GM18861 (cell line): ENCODE data around the gene NPAS2.

ENCODE experiments used
- ATAC-seq: cut with Tn5 transposase; IDR thresholded peaks from one replicate; pipeline ENCODE4 v1.9.1; 2021; ENCODE audit not compliant: unreplicated experiment

NPAS2 gene

DNA sequence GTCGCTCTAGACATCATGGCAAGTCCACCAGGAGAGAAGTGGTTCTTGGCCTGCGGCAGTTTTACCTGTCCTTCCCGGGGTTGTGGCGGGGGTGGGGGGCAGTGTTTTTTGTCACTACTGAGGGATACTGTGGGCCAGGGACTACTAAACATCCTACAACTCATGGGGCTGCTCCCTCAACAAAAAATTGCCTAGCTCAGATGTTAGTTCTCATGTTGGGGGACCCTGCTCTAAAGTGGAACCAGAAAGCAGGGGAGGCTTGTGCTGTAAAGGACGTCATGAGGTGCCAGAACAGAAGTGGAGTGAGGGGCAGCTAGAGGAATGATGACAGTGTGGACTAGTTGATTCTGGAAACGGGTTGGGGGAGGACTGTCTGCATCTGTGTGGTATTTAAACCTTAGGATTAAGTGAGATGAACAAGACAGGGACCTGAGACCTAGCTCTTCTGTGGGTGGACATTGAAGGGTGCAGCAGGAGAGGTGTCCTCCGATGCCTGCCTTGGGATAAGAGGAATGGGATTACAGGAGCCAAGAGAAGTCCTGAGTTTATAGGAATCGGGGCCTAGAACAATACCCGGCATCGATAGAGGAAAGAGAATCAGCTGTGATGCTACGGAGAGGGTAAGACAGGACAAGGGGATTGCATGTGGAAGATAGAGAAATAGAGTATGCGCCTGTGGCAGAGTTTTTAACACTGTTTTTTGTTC, 184.8 kb downstream of the NPAS2 start:
- ATAC-seq = no peak

DNA sequence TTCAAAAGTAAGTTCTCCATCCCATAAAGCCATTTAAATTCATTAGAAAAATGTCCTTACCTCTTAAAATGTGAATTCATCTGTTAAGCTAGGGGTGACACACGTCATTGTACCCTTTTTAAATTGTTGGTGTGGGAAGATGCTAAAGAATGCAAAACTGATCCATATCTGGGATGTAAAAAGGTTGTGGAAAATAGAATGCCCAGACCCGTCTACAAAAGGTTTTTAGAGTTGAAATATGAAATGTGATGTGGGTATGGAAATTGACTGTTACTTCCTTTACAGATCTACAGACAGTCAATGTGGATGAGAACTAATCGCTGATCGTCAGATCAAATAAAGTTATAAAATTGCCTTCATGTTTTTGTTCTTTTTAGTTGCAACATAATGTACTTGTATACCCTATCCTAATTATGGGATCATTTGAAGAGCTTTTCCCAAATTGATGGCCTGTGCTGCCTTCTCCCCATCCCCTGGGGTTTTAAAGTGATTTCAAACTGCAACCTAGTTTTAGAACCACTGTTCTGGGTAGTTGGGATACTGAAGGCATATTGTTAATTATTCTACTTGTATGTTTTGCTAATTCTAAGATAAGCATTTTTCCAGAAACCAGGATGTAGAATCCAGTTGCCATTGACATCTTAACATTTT, 186.3 kb downstream of the NPAS2 start:
- ATAC-seq = no peak

DNA sequence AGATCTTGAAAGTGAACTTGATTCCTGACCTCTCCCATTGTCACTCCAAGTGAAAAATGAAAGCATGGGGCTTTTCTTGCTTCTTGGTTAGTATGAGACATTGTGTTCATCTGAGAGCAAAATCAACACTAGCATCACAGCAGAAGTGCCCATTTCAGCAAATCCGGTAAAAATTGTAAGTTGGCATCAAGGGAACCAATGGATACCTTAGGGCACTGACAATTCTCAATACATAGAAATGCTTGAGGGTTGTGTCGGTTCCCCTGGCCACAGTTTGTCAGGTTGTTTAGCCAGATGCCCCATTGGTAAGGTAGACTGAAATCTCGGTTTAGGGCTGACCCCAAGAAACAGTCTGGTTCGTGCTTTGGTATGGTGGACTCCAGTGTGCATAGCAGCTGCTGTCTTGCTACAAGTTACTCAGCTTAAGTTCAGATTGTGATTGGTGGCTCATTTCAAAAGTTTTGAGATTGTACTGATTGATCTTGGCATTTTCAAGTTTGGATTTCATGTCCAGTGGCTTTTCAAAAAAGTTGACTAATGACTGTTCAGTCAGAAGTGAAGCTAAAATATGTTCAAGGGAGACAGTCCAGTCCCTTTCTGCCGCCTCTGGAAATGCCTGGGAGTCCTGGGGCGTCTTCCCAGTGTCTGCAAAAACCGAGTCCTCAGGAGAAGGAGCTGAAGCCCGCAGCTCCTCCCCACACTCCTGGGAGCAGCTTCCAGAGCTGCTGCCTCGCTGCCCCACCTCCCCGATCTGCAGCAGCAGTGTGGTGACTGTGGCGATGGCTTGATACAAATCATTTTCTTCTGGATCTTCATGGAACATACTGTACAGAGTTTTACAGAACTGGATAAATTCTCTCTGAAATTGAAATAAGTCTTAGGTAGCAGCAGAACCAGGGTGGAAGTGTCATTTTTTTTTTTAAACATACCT, 187.7 kb downstream of the NPAS2 start:
- ATAC-seq = no peak

DNA sequence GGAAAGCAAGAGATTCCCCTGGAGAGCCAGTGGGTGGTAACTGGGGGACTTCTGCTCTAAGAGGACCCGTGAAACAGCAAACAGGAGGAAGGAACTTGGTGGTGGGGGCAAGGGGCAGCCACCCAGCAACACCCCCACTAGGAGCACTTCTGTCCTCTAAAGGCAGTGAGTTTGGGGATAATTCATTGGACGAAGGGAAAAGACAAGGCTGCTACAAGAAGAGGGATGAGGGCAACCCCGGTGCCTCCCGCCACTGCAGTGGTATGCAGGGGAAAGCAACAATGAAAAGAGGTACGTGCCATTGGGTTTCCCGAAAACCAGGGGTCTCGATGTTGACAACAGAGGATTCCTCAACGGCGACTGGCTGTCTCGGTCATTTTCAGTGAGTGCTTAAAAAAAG, 191.2 kb downstream of the NPAS2 start:
- ATAC-seq = no peak

DNA sequence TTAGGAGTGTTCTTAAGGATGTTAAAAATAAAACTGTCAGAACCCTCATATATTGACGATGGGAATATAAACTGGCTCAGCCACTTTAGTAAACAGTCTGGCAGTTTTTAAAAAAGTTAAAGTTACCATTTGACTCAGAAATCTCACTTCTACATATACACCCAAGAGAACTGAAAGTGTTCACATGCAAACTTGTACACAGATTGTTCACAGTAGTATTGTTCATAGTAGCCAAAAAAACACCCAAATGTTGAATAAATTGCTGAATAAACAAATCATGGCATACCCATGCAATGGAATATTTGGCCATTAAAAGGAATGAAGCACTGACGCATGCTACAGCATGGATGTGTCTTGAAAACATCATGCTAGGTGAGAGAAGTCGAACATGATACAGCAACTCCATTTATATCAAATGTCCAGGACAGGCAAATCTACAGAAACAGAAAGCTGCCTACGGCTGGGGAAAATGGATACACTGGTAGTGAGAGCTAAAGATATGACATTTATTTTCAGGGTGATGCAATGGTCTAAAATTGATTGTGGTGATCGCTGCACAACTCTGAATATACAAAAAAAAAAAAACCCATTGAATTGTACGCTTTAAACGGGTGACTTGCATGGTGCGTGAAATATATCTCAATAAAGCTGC, 192.2 kb downstream of the NPAS2 start:
- ATAC-seq = peak; percentile 90

DNA sequence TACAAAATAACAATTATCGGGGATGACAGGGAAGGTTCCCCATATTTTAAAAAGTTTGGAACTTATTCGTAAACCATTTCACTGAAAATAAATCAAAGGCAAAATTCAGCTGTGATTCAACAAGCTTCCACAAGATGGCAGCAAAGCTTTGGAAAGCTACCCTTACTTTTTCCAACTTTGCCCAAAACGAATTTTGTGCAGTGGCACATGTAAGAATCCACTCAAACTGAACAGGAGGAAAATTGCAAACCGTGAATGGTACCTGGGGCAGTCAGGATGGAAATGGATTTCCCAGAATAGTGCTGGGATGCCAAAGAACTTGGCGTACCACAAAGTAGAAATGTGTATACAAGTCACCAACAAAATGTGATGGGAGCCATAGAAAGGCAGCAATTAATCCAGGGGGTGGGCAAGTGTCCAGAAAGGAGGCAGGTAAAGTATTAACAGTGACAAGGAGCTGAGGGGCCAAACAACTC, 192.8 kb downstream of the NPAS2 start:
- no peak for ATAC-seq

DNA sequence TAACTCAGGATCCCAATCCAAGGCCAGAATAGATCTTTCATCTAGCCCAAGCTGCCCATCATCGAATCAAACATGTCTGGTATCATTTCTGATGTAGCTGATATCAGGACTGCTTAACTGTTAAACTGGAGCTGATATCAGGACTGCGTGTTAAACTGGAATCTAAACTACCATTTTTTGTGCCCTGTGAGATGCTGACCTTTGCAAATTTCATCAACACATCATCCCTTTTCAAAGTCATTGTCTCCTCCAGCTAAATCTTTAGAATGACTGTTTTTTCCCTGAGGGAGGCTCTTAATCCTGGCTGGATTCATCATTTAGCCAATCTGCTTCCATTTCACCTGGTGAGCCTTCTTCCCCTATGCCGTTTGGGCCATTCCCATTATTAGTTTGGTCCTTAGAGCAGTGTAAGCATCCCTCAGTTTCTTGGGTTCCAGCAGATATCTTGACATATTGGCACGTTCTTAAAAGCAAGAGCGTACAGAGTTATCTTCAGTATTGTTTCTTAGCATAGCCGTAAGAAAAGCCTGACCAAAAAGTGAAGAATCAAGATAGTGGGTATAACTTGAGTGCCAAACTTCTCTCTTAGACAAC, 194.4 kb downstream of the NPAS2 start:
- no peak for ATAC-seq

DNA sequence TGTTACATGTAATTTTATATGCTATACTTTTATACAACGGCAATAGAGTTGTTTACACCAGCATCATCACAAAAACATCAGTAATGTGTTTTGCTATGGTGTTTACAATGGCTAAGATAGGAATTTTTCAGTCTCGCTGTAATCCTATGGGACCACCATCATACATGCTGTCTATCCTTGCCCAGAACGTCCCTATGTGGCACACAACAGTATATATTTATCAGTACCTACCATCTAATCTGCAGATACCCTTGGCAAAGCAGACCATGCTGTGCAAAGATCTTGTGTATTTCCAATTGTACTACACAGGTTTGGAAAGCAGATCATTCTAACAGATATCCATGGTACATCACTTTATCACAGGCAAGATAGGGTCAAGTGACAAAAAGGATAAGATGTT, 197.4 kb downstream of the NPAS2 start:
- ATAC-seq = no peak

DNA sequence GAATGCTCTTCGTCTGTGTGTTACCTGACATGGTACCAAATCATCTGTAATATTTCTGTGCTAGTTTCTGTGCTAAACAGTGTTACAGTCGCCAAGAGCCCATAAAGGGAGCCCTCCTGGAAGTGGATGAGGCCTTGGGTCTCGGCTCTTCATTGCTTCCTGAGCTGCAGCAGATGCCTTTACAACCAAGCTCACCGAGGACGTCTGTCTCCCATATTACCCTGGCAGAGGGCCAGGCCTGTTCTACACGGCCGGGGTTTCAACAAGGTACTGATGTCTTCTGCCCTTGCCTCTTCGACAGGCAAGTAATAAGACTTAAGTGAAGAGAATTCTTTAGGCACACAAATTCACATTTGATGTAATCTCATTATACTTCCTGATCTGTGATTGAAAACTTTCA, 199.0 kb downstream of the NPAS2 start:
- no peak for ATAC-seq

DNA sequence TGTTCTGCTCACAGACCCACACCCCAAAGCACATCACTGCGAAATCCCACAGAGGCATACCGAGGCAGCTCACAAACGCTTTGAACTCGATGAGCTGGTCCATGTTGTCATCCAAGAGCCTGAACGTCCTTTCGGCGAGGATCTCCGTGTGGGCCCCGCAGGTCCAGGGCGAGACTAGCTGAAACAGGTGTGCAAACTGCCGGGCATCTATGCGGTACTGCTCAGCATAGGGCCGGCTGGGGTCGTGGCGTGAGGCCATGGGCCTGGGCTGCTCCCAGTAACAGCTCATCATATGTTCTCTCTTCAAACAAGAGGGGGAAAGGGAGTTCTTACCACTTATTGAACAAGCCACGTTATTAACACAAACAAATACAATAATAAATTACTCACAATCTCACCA, 202.3 kb downstream of the NPAS2 start:
- no peak for ATAC-seq

DNA sequence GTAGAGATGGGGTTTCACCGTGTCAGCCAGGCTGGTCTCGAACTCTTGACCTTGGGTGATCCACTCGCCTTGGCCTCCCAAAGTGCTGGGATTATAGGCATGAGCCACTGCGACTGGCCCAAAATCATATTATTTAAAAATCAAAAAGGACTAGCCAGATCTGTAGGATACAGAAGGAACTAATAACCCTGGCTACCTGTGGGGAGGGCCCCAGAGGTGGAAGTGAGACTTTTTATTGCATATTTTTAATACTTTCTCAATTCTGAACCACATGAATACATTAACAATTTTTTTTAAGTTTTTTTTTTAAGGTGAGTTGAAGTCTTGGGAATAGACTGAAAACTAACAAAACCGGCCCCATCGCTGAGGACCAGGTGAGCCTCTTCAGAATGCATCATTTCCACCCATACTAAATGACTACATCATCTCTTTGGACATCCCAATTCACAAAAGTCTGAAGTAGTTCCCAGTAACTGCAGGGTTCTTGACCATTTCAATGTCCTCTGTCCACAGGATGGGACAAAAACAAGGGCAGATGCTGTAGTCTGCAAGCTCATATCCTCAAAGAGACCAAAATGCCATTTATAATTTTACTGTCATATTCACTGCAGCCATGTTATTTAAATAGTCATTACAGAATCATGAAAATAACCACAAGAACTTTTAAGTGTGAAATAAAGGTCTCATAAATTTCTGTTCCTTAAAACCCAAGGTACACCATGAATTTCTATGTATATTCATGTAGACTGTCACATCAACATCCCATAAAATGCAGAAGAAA, 203.6 kb downstream of the NPAS2 start:
- ATAC-seq = no peak

DNA sequence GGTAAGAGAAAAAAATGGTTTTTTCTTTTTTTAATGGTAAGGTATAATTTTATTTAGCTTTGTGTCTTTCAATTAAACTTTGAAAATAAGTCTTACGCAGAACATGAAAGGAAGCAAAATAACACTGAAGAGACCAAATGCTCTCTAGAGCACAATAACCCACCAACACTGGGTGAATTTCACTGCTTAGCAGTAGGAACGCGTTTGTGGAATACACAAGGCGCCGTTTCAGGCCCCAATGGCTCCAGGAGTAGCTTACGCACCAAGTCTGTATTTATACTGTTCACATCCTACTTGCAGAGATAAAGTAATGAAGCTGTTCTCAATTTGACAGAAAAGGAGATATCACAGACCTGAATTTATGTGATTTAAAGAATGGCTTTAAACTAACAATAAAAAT, 205.6 kb downstream of the NPAS2 start:
- no peak for ATAC-seq

DNA sequence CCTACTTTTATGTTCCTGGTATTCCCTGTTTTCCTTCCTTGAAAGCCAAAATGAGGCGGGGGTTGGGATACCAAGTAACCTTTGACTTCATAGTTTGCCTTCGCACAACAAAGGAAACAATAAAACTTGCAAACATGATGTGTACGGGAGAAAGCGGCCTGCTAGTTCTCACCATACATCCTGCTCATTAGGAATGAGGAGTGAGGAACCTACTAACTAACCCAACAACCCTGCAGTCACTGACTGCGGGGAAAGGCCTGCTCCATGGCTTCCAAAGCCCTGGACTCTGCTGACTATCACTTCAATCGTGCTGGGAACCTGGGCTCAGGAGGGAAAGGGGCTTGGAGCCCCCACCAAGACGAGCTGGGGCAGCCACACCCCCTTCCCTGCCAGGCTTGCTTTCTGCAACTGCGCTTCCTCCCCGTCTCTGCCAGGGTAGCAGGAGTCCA, 206.3 kb downstream of the NPAS2 start:
- no peak for ATAC-seq

DNA sequence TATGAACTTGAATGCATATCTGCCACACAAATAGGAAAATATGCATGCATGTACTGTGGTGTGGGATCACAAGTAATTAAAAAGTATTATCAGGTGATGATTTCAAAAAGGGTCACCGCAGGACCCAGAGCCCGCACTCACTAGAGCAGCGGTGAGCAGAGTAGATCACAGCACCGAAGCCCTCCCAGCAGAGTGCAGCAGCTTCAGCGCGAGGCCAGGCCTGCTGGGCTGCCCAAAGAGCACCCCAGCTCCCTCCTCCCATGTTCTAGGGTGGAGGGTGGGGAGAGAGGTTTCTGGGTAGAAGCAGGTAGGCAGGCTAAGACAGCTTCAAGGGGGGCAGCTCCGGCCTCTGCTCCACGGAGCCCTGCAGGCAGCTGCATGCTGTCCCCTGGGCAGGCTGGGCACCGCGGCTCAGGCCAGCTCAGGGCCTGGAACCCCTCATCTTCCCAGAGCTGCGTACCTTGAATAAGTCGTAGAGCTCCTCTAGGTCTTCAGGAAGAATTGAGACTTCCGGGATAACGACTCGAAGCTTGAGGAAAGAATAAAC, 207.1 kb downstream of the NPAS2 start:
- ATAC-seq = no peak

DNA sequence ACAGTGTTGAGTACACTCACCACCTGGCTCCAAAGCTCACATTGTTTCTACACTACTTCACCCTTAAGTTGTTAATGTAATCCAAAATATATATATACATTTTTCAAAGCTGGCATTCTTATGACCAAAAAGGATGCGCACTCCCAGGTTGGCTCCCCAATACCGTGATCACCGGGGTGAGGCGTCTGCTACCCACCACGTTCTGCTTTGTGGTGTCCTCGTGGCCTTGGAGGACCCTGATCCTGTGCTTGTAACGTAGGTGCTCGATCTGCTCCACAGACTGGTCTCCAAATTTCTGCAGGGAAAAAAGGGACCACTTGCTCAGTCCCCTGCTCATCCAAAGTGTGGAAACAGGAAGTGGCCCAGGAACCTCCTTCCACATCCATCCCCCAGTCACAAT, 207.9 kb downstream of the NPAS2 start:
- ATAC-seq = no peak

DNA sequence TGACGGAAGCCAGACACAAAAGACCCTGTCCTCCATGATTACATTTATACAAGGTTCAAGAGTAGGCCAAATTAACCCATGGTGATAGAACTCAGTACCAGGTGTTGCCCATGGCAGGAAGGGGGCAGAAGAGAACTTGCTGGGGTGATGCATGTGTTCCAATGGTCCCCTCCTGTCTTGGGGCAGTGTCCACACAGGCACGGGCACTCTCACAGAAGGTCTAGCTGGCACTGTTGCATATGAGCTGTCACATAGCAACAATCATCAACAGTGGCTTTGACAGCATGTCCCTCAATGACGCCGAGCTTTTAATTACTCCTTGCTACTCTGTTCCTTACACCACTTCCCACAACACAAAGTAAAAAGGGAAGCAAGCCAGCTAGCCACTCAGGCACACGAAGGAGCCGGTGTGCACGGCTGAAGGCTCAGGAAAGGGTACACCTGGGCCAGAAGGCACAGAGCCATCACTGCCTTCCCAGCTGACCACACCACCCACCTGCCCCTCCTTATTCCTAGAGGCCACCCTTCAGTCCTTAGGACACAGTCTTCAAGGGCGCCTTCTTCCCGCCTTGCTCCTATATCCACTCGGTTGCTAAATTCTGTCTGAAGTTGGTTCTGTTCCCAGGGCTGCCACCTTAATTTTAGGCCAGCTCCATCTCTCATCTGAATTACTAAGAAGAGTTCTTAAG, 211.1 kb downstream of the NPAS2 start:
- no peak for ATAC-seq

DNA sequence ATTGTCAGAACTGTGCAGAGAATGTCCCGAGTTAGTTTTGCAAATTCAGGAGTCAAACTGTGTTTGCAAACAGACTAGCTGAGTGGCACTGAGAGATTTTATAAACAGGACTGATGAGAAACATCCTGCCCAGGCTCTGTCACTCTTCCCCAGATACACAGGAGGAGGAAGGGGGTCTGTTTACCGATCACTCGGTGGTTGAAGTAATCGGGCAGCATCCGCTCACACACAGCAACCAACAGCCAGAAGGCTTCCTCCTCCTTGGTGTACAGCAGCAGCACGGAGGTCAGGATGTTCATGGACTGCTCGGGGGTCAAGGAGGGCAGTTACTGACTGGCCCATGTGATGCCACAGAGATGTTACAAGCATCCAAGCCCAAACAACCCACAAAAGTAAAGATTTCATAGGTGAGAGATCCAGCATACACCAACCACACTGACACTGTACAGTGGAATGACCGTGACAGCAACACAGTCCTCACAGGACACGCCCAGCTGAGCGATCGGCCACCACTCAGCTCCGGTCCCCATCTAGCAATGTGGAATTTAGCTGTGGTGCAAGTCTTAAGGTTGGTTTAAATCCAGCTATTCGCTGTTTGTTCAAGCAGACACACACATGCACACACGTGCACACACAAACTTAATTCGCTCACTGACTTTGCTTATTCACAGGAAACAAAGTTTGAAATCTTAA, 212.3 kb downstream of the NPAS2 start:
- ATAC-seq = no peak

DNA sequence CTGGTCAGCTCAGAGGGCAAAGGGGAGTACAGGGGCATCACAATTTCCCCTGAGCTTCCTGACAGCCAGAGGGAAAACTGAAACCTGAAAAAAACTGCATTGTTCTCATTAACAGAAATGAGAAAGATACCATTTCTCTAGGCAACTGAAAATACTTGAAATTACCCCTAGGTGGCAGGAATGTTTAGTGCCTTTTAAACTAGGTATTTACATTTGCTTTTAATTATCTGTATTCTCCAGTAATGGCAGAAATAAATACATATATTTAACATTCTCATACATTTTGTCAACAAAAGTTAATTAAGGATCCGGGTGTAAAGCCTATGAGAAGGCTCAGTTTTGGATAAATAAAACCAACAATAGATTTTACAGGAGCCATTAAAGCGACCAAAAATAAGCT, 216.6 kb downstream of the NPAS2 start:
- no peak for ATAC-seq
